PFSK-1 (cell line): ENCODE measurements around the gene CAVIN2.

ENCODE experiments used
- FOXP2 ChIP-seq: optimal IDR thresholded peaks from 2 replicates; pipeline ENCODE3; 2011; ENCODE audit warnings: borderline replicate concordance, control low read depth, inconsistent platforms; ENCODE audit not compliant: insufficient read depth; ENCODE audit errors: extremely low read length, extremely low read depth
- POLR2AphosphoS5 ChIP-seq: IDR thresholded peaks from 2 replicates; pipeline ENCODE4 v1.6.1; 2012; ENCODE audit warnings: low read depth, mild to moderate bottlenecking, control low read depth, low read length, moderate library complexity
- REST ChIP-seq, 2 experiments: IDR thresholded peaks; 2 replicates each; pipeline versions ENCODE4 v1.6.1 to v1.8.0; 2011 to 2012; ENCODE audit warnings: low read depth in 2 of 2, low read length in 2 of 2, control low read depth in 1 of 2, inconsistent platforms in 1 of 2, mild to moderate bottlenecking in 1 of 2, moderate library complexity in 1 of 2; ENCODE audit not compliant: insufficient read depth in 1 of 2
- SIN3A ChIP-seq: IDR thresholded peaks from 2 replicates; pipeline ENCODE4 v1.6.1; 2012; ENCODE audit warnings: mild to moderate bottlenecking, low read length, moderate library complexity, borderline replicate concordance; ENCODE audit not compliant: insufficient read depth
- TAF1 ChIP-seq: IDR thresholded peaks from 2 replicates; pipeline ENCODE4 v1.6.1; 2012; ENCODE audit warnings: low read length, control low read depth, borderline replicate concordance; ENCODE audit not compliant: insufficient read depth

The CAVIN2 gene

GRCh38 chr2:191832668-191833067 is 14.2 kb downstream of the CAVIN2 start:
- TF ChIP-seq SIN3A (no peak), FOXP2 (no peak), TAF1 (no peak), REST (IDR thresholded peaks at IDR 0.05; ENCODE audit: insufficient read depth in 1 of 2, low read depth in 2 of 2, low read length in 2 of 2) (no peak), POLR2AphosphoS5 (no peak)

GRCh38 chr2:191831410-191831994 is 15.4 kb downstream of the CAVIN2 start:
- TF ChIP-seq FOXP2 = no peak
- no peak for TF ChIP-seq POLR2AphosphoS5
- TF ChIP-seq TAF1 = no peak
- no peak for TF ChIP-seq REST (IDR thresholded peaks at IDR 0.05; ENCODE audit: insufficient read depth in 1 of 2, low read depth in 2 of 2, low read length in 2 of 2)
- TF ChIP-seq SIN3A = no peak

GRCh38 chr2:191824398-191824797 is 22.5 kb downstream of the CAVIN2 start:
- TF ChIP-seq POLR2AphosphoS5 = no peak
- TF ChIP-seq TAF1 = no peak
- TF ChIP-seq REST (IDR thresholded peaks at IDR 0.05; ENCODE audit: insufficient read depth in 1 of 2, low read depth in 2 of 2, low read length in 2 of 2) = no peak
- TF ChIP-seq FOXP2 = no peak
- no peak for TF ChIP-seq SIN3A

- no peak for TF ChIP-seq REST (IDR thresholded peaks at IDR 0.05; ENCODE audit: insufficient read depth in 1 of 2, low read depth in 2 of 2, low read length in 2 of 2)
- no peak for TF ChIP-seq POLR2AphosphoS5
- TF ChIP-seq TAF1 = no peak
- no peak for TF ChIP-seq FOXP2
- no peak for TF ChIP-seq SIN3A
These were observed 25.8 kb downstream of the CAVIN2 start for GRCh38 chr2:191821078-191821477.
